Measurements from ENCODE around the gene CAMSAP2. TPM values are rescaled to one million over a fixed set of nuclear protein-coding genes. Genes with fewer than 3 reads are reported as not detected.

The CAMSAP2 gene
- total RNA-seq, 1 donor from 2014 or later: 39.5 TPM

- no peaks in the 10 kb centered on the region for H3K9me3 Mint-ChIP-seq (ENCODE audit: unreplicated experiment)
- no peak overlapping the region for H3K4me3 Mint-ChIP-seq (ENCODE audit: unreplicated experiment)
- H3K36me3 Mint-ChIP-seq (ENCODE audit: low read depth, unreplicated experiment): no peaks in the 10 kb centered on the region
- H3K27ac Mint-ChIP-seq (ENCODE audit: unreplicated experiment): no peak overlapping the region
- peaks cover 8% of the 10 kb centered on the region for H3K4me1 Mint-ChIP-seq (ENCODE audit: unreplicated experiment)
- DNase-seq (ENCODE audit: low spot score): no peak
- no peak for TF ChIP-seq CTCF (IDR thresholded peaks at IDR 0.05; ENCODE audit: unreplicated experiment)
- no peaks in the 10 kb centered on the region for H3K27me3 Mint-ChIP-seq (ENCODE audit: unreplicated experiment)
Measured at GRCh38 chr1:200880212-200880611, 141.5 kb downstream of the CAMSAP2 start.

GRCh38 chr1:200883118-200883517 lies 144.4 kb downstream of the CAMSAP2 start:
- no peak for DNase-seq (ENCODE audit: low spot score)
- no peaks in the 10 kb centered on the region for H3K27me3 Mint-ChIP-seq (ENCODE audit: unreplicated experiment)
- no peaks in the 10 kb centered on the region for H3K9me3 Mint-ChIP-seq (ENCODE audit: unreplicated experiment)
- H3K36me3 Mint-ChIP-seq (ENCODE audit: low read depth, unreplicated experiment): no peaks in the 10 kb centered on the region
- no peak overlapping the region for H3K27ac Mint-ChIP-seq (ENCODE audit: unreplicated experiment)
- H3K4me1 Mint-ChIP-seq (ENCODE audit: unreplicated experiment): peaks cover 14% of the 10 kb centered on the region
- no peak for TF ChIP-seq CTCF (IDR thresholded peaks at IDR 0.05; ENCODE audit: unreplicated experiment)
- H3K4me3 Mint-ChIP-seq (ENCODE audit: unreplicated experiment): no peak overlapping the region

- Mint-ChIP-seq H3K4me1 (ENCODE audit: unreplicated experiment) (peaks cover 31% of the 10 kb centered on the region), H3K4me3 (ENCODE audit: unreplicated experiment) (no peak overlapping the region), H3K27ac (ENCODE audit: unreplicated experiment) (no peak overlapping the region), H3K9me3 (ENCODE audit: unreplicated experiment) (no peaks in the 10 kb centered on the region), H3K27me3 (ENCODE audit: unreplicated experiment) (peaks cover 6% of the 10 kb centered on the region), H3K36me3 (ENCODE audit: low read depth, unreplicated experiment) (peaks cover 5% of the 10 kb centered on the region)
- TF ChIP-seq CTCF (IDR thresholded peaks at IDR 0.05; ENCODE audit: unreplicated experiment): no peak
- no peak for DNase-seq (ENCODE audit: low spot score)
Measured at GRCh38 chr1:200885623-200886402, 147.1 kb downstream of the CAMSAP2 start.

GRCh38 chr1:200886594-200886993 lies 147.9 kb downstream of the CAMSAP2 start:
- no peak for TF ChIP-seq CTCF (IDR thresholded peaks at IDR 0.05; ENCODE audit: unreplicated experiment)
- H3K36me3 Mint-ChIP-seq (ENCODE audit: low read depth, unreplicated experiment): peaks cover 5% of the 10 kb centered on the region
- DNase-seq (ENCODE audit: low spot score): no peak
- H3K27me3 Mint-ChIP-seq (ENCODE audit: unreplicated experiment): peaks cover 8% of the 10 kb centered on the region
- H3K4me1 Mint-ChIP-seq (ENCODE audit: unreplicated experiment): peaks cover 31% of the 10 kb centered on the region
- H3K27ac Mint-ChIP-seq (ENCODE audit: unreplicated experiment): no peak overlapping the region
- H3K4me3 Mint-ChIP-seq (ENCODE audit: unreplicated experiment): no peak overlapping the region
- H3K9me3 Mint-ChIP-seq (ENCODE audit: unreplicated experiment): no peaks in the 10 kb centered on the region

GRCh38 chr1:200887036-200887435 lies 148.3 kb downstream of the CAMSAP2 start:
- no peak for TF ChIP-seq CTCF (IDR thresholded peaks at IDR 0.05; ENCODE audit: unreplicated experiment)

More at GRCh38 chr1:200887036-200887435, 148.3 kb downstream of the CAMSAP2 start:
- peaks cover 9% of the 10 kb centered on the region for H3K27me3 Mint-ChIP-seq (ENCODE audit: unreplicated experiment)
- H3K36me3 Mint-ChIP-seq (ENCODE audit: low read depth, unreplicated experiment): peaks cover 5% of the 10 kb centered on the region
- H3K27ac Mint-ChIP-seq (ENCODE audit: unreplicated experiment): no peak overlapping the region
- peaks cover 33% of the 10 kb centered on the region for H3K4me1 Mint-ChIP-seq (ENCODE audit: unreplicated experiment)
- H3K4me3 Mint-ChIP-seq (ENCODE audit: unreplicated experiment): peak overlapping the region; percentile 15
- H3K9me3 Mint-ChIP-seq (ENCODE audit: unreplicated experiment): no peaks in the 10 kb centered on the region
- no peak for DNase-seq (ENCODE audit: low spot score)

Data from endothelial cell (in vitro differentiated cells).